ENCODE data around the gene VWA7.

- TF ChIP-seq ZNF274 (IDR thresholded peaks at IDR 0.05; ENCODE audit: low read depth, low read length) (no peak), YY1 (IDR thresholded peaks at IDR 0.05; ENCODE audit: insufficient read depth, insufficient read length) (no peak), SUZ12 (IDR thresholded peaks at IDR 0.05; ENCODE audit: extremely low read depth, insufficient read depth, insufficient read length) (no peak)
Measured at GRCh38 chr6:31777667-31778050, 531 bp upstream of the VWA7 start.
